Islet precursor cell (in vitro differentiated cells): Measurements from ENCODE around the gene ADD1.

ENCODE experiments used
- DNase-seq: peaks from one replicate; pipeline ENCODE4 v3.0.0-alpha.2; 2018

ADD1 gene

DNA sequence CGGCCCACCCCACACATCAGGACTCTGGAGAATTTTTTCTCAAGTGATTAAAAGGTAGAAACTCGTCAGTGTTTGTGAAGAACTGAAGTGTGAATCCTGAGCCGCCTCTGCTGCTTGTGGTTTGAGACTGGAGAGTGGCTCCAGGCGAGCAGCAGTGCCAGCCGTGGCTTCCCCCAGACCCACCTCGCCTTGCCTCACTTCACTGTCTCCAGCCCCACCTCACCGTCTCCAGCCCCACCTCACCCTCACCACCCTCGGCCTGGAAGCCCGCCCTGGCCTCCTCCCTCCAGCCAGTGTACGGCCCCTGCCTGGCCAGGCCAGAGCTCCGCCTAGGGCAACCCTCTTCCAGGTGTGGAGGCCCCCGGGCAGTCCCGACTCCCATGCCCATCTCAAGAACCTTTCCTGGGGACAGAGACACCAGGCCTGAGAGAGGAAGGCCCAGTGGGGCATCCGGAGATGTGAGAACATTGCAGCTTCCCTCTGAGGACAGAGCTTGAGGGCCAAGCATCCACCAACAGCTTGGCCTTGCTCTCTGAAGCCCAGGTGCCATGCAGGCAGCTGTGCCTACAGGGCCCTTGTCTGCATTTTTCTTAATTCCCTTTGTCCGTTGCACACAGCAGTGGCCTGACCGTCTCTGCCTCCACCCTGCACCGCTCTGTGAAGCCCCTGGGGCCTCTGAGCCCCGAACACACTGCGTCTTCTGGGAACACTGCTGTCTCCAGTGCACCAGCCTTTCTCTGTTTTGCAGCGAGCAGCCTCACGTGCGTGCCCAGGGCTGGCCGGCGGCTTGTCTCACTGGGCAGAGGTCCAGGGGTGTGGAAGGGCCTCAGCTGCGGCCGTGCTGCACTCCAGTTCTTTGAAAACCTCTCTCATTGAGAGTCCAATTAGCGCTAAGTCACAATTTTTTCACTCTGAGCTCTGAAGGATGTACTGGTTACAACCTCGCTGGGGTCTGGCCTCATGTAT, 37.0 kb upstream of the ADD1 start:
- no peak for DNase-seq

DNA sequence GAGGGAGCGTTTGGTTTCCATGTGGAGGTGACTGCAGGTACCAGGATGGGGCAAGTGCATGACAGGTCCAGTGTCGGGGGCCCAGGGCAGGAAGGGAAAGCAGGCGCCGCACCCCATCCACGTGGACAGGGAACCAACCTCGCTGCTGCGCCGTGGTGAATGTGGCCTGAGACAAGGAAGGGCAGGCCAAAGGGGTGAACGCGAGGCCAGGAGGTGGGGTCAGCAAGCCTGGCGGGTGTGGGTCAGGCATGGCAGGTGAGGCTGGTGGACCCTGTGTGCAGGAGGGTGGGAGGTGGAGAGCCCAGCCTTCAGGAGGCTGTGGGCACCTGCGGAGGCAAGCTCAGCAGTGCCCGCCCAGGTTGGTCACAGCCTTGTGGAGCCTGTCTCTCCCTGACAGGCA, 36.1 kb upstream of the ADD1 start:
- DNase-seq: no peak

DNA sequence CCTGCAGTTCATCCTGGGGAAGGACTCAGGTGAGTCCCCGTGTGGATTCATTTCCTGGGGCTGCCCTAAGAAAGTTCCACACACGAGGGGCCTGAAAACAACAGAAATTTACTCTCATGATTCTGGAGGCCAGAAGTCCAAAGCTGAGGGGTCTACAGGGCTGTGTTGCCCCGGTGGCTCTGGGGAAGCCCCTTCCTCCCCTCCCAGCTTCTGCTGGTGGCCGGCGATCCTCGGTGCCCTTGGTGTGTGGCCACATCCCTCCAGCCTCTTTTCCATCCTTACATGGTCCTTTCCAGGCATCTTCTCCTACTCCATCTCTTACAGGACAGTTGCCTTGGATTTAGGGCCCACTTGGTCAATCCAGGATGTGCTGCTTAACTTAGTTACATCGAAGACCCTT, 35.6 kb upstream of the ADD1 start:
- no peak for DNase-seq

GRCh38 chr4:2809610-2810180, 33.9 kb upstream of the ADD1 start:
- no peak for DNase-seq

DNA sequence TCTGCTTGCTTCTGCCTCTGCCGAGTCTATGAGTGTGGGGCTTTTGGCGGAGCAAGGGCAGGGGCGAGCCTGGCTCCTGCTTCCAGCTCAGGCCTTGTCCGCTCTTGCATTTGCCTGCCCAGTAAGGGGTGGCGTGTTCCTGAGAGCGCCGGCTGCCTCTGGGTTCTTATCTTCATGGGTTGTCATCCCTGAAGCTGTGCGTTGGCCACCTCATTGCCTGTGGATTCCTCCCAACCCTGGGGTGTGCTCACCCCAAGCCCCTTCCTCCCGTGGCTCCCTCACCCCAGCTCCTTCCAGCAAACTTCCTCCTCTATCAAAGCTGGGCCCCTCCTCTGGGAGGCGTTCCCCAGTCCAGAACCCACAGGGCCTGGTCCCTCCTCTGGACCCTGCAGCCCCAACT, 33.3 kb upstream of the ADD1 start:
- no peak for DNase-seq

DNA sequence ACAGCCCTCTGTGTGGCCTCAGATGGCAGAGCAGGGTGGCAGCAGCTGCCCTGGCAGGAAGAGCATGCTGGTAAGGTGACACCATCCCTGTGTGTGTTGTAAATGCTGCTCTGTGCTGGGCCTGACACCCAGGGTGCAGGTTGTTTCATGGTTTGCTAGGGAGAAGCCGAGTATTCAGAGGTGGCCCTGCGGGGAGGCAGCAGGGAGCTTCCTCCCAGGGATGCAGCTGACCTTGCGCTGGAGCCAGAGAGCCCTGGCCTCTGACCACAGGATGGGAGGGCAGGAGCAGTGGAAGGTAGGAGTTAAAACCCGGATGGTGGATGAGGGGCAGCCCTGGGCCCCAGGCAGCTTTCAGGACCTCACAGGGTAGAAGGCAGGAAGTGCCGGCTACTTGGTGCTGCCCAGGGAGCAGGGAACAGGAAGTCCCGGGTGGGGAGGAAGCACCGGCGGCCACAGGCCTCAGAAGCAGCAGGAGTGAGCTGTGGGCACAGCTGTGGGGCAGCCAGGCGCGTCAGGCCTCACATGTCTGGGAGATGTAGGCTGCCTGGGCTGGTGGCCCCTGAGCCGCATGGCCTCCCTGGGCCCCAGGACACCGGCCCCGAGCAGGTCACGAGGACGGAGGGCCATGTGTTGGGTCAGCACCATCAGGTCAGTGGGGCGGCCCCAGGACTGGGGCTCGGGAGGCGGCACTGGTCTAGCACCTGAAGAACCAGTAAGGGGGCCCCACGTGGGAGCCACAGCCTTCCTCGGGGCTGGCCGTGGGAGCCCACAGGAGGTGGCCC, 31.6 kb upstream of the ADD1 start:
- DNase-seq: peak; percentile 87

DNA sequence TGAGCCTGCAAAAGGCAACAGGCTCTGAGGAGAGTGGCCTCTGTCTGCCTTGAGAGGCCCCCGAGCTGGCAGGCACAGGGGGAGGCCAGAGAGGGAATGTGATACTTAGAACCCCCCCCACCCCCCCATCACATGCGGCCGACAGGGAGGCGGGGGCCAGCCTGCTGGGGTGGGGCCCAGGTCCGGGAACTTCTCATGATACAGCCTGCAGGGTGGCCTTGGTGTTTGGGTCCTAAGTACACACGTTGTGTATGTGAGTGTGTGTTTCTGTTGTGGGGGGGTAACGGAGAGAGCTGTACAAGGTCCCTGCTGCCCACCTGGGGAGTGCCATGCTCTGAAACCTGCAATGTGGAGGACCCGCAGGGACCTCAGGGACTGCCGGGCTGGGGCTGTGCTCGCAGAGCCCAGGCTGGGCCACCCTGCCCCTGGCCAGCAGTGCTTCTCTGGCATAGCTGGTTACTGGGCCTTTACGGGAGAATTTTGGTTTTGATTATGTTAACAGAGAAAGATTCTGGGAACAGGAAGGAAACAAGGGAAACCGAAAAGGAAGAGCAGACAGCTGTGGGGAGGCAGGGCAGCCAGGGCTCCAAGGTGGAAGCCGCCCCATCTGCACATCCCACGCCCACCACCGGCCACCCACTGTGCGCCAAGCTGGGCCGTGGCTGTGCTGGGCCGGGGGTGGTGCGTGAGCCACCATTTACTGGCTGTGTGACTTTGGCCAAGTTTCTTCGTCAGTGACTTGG, 30.9 kb upstream of the ADD1 start:
- DNase-seq: no peak

GRCh38 chr4:2813446-2814405, 29.9 kb upstream of the ADD1 start:
- DNase-seq: no peak

DNA sequence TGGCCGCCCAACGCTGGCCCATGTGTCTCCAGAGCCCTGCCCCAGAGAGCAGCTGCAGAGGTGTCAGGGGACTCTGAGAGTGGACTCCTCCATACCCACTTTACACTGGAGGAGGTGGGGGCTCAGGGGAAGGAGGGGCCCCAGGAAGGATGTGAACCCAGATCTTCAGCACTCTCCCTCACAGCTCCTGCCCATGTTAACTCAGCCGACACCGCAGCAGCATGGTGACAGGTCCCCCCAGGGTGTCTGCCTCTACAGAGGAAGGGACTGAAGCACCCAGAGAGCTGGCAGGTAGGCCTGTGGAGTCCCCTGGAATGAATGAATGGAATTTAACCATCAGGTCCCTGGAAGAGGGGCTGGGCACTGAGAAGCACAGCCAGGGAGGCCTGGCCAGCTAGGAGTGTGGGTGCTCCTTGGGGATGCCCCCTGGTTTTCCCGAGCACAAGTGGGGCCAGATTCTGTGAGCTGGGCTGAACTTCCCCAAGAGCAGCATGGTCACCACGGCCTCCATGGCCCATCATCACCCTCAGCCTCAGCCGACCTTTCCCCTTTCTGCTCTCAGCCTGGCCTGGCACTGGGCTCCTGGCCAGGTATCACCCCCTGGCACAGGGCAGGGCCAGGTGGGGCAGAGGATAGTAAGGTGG, 28.9 kb upstream of the ADD1 start:
- no peak for DNase-seq

DNA sequence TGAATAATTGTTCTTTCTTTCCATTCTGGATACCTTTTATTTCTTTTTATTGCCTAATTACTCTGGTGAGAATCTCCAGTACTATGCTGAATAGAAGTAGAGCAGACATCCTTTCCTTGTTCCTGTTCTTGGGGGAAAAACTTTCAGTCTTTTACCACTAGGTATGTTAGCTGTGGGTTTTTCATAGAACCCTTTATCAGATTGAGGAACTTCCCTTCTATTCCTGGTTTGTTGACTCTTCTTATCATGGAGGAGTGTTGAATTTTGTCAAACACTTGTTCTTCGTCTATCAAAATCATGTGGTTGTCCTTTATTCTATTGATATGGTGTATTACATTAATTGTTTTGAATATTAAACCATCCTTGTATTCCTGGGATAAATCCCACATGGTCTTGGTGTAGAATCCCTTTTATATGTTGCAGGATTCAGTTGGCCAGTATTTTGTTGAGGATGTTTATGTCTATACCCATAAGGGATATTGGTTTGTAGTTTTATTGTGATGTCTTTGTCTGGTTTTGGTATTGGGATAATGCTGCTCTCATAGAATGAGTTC, 27.2 kb upstream of the ADD1 start:
- DNase-seq: no peak

DNA sequence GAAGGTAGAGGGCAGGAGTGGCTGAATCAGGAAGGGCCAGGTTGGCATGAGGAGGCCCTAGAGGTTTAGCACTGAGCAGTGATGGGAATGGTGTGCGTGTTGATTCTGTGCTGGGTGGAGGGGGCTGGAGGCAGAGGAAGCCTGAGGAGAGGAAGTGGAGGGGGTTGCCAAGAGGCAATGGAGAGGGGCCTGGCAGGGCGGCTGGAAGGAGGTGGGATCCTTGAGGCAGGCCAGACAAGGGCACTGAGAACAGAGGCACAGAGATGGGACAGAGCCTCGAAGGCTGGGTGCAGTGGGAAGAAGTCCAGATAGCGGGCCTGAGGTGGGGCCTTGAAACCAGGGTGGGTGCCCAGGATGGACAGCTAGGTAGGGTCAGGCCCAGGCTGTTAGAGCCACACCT, 26.5 kb upstream of the ADD1 start:
- DNase-seq: no peak

- peak; percentile 67 for DNase-seq
These were observed 25.8 kb upstream of the ADD1 start for GRCh38 chr4:2817701-2818350.

DNA sequence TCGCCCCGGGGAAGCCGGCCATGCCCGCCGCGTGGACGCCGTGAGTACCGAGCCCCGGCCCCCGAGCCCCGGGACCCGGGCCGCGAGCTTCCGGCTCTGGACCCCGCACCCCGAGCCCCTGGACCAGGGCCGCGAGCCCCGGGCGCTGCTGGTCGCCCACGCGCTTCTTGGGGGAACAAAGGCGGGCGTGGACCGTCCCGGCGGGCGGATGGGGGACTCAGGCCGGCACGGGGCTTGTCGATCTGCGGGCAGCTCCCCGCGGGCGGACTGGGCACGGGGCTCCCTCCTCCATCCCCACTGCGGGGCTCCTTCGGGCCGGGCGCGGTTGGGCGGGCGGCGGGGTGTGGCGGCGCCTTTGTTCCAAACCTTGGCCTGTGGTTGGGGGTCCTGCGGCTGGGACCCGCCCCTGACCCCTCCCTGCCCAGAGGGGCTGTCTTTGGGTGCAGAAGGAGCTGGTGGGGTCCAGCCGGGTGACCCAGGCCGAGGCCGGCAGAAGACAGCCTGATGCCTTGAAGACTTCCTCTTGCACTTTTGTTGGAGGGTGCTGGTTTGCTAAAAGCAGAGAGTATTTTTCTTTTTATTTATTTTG, 25.2 kb upstream of the ADD1 start:
- no peak for DNase-seq

DNA sequence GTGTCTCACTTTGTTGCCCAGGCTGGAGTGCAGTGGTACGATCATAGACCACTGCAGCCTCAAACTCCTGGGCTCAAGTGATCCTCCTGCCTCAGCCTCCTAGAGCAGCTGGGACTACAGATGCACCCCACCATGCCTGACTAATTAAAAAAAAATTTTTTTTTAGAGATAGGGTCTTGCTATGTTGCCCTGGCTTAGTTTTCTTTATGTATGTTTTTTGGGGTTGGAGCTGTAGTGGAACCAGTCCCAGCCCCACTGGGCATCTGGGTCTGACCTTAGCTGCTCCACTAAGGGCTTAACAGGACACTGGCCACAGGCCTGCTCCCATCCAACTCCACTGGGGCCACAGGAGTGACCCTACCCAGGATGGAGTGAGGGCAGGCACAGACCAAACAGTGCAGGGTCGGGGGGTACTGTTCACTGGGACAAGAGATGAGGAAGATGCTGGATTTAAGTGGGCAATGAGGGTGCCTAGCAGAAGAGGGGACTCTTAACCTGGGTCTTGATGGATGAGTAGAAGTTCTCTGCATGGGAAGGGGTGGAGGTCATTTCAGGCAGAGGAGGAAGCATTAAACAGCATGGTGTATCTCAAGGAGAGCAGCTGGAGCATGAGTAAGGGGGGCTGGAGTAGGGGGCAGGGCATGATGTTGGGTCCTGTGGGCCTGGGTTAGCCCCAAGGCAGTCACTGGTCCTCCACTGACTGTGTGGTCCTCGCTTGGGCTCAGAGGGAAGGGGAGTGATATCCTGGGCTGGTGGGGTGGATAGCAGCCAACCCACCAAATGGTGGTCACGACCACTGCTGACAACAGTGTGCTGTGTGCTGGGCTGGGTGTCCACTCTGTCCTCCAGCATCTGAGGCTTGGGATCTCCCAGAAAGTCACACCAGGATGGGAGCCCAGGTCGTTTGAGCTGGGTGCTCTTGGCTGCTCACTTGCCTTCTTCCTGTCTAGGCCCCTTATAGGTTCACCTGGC, 24.1 kb upstream of the ADD1 start:
- no peak for DNase-seq

DNA sequence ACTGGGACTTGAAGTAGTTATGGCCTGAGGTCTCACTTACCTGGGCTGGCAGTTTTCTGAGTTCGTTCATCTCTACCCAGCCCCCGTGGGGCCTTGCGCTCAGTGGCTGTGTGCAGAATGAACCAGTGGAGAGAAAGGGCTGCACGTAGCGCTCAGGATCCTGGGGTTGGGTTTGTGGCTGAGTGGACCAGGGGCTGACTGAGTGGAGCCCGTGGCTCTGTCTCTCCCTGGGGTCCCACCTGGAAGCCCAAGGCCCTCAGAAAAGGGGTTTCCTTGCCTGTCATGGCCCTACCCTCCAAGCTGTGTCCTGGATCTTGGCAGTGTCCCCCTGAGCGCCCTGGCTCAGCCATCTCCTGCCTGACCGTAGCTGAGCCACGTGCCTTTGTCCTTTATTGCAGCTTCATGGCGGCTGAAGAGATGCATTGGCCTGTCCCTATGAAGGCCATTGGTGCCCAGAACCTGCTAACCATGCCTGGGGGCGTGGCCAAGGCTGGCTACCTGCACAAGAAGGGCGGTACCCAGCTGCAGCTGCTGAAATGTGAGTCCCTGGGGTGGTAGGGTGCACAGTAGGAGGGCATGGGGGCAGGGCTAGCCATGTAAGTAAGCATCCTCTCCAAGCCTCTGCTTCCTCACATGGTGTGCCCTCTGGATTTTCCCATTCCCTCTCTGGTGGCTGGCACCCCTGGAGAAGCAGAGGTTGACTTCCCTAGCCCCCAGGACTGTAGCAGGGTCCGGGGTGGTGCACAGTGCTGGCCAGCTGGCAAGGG, 23.2 kb upstream of the ADD1 start:
- DNase-seq: no peak

- no peak for DNase-seq
These were observed 21.0 kb upstream of the ADD1 start for GRCh38 chr4:2822461-2823300.

GRCh38 chr4:2823301-2823670, 20.4 kb upstream of the ADD1 start:
- DNase-seq: no peak
